LNCaP clone FGC (cell line): ENCODE measurements around the gene DBNL.

Experiments
- DNase-seq: peaks from one replicate; pipeline ENCODE4 v3.0.0-alpha.2; 2011; ENCODE audit warnings: low read depth
- H3K4me3 ChIP-seq: 2 replicates; pipeline ENCODE4 v1.5.1; 2011; ENCODE audit warnings: mild to moderate bottlenecking, low read depth, low read length, control low read depth
- TF ChIP-seq, protein P1 (sequence below): IDR thresholded peaks from 2 replicates; pipeline ENCODE4 v1.5.1; 2012; ENCODE audit warnings: mild to moderate bottlenecking; ENCODE audit not compliant: control insufficient read depth, insufficient read depth; ENCODE audit errors: extremely low read depth

DBNL gene

GRCh38 chr7:44048031-44048795, 3.7 kb downstream of the DBNL start:
- H3K4me3 ChIP-seq, result no peak overlapping the region
- TF ChIP-seq, protein P1, sequence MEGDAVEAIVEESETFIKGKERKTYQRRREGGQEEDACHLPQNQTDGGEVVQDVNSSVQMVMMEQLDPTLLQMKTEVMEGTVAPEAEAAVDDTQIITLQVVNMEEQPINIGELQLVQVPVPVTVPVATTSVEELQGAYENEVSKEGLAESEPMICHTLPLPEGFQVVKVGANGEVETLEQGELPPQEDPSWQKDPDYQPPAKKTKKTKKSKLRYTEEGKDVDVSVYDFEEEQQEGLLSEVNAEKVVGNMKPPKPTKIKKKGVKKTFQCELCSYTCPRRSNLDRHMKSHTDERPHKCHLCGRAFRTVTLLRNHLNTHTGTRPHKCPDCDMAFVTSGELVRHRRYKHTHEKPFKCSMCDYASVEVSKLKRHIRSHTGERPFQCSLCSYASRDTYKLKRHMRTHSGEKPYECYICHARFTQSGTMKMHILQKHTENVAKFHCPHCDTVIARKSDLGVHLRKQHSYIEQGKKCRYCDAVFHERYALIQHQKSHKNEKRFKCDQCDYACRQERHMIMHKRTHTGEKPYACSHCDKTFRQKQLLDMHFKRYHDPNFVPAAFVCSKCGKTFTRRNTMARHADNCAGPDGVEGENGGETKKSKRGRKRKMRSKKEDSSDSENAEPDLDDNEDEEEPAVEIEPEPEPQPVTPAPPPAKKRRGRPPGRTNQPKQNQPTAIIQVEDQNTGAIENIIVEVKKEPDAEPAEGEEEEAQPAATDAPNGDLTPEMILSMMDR, result no peak
- no peak for DNase-seq

GRCh38 chr7:44050121-44050914, 5.8 kb downstream of the DBNL start:
- DNase-seq, result no peak
- TF ChIP-seq, protein P1, result no peak
- H3K4me3 ChIP-seq, result no peak overlapping the region

- no peak for DNase-seq
- no peak overlapping the region for H3K4me3 ChIP-seq
- TF ChIP-seq, protein P1, result no peak
Measured at GRCh38 chr7:44050915-44051560, 6.5 kb downstream of the DBNL start.

DNA sequence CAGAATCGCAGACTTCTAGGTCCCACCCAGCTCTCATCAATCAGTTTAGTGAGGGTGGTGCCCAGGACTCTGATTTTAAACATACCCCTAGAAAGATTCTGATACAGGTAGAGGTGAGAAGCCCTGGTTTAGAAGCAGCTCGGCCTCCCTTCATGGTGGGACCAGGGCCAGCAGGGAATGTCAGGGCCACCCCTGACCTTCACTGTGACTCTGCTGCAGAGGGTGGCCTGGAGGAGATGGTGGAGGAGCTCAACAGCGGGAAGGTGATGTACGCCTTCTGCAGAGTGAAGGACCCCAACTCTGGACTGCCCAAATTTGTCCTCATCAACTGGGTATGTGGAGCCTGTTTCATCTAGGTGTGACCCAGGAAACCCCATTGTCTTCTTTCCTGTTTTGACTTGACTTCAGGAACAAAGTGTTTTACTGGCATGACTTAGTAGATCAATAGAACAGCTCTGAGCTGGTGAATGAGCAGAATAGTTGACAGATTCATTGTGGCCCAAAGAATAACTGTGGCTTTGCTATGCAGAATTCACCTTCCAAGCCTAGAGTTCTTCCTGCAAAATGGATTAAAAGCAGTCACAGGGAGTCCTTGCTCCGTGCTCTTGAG, 7.2 kb downstream of the DBNL start:
- DNase-seq, result no peak
- TF ChIP-seq, protein P1, result no peak
- H3K4me3 ChIP-seq, result no peak overlapping the region

- TF ChIP-seq, protein P1, result no peak
- no peak for DNase-seq
- H3K4me3 ChIP-seq, result no peak overlapping the region
Measured at GRCh38 chr7:44052771-44053365, 8.4 kb downstream of the DBNL start.

- no peak overlapping the region for H3K4me3 ChIP-seq
- TF ChIP-seq, protein P1, result no peak
- no peak for DNase-seq
Measured at GRCh38 chr7:44056681-44057080, 12.2 kb downstream of the DBNL start.
